Epithelial cell of proximal tubule (primary cell): ENCODE results near the gene SERPINE1. TPM values are rescaled to one million over a fixed set of nuclear protein-coding genes. Genes with fewer than 3 reads are reported as not detected.

Source experiments
- DNase-seq: peaks from one replicate; pipeline ENCODE4 v3.0.0-alpha.2; 2011; ENCODE audit warnings: low read depth
- H3K4me3 ChIP-seq: 2 replicates; pipeline ENCODE4 v1.5.1; 2011; ENCODE audit warnings: low read depth, mild to moderate bottlenecking, low read length
- total RNA-seq: library from RNA; depleted of rRNA; stranded (reverse); fragments of >200 nt; gene quantifications from 2 replicates; pipeline ENCODE4 v1.2.3, GENCODE V29; 2015
- TF ChIP-seq, protein P1 (sequence below): conservative IDR thresholded peaks from 2 replicates; pipeline ENCODE4 v1.5.1; 2012; ENCODE audit warnings: low read depth, mild to moderate bottlenecking, low read length

SERPINE1 gene
- total RNA-seq, 1 donor from 2014 or later = 249 TPM

- TF ChIP-seq, protein P1, sequence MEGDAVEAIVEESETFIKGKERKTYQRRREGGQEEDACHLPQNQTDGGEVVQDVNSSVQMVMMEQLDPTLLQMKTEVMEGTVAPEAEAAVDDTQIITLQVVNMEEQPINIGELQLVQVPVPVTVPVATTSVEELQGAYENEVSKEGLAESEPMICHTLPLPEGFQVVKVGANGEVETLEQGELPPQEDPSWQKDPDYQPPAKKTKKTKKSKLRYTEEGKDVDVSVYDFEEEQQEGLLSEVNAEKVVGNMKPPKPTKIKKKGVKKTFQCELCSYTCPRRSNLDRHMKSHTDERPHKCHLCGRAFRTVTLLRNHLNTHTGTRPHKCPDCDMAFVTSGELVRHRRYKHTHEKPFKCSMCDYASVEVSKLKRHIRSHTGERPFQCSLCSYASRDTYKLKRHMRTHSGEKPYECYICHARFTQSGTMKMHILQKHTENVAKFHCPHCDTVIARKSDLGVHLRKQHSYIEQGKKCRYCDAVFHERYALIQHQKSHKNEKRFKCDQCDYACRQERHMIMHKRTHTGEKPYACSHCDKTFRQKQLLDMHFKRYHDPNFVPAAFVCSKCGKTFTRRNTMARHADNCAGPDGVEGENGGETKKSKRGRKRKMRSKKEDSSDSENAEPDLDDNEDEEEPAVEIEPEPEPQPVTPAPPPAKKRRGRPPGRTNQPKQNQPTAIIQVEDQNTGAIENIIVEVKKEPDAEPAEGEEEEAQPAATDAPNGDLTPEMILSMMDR = no peak
- peak overlapping the region; percentile 50 for H3K4me3 ChIP-seq
- no peak for DNase-seq
Observed at GRCh38 chr7:101173752-101174244, 46.9 kb downstream of the SERPINE1 start.

DNA sequence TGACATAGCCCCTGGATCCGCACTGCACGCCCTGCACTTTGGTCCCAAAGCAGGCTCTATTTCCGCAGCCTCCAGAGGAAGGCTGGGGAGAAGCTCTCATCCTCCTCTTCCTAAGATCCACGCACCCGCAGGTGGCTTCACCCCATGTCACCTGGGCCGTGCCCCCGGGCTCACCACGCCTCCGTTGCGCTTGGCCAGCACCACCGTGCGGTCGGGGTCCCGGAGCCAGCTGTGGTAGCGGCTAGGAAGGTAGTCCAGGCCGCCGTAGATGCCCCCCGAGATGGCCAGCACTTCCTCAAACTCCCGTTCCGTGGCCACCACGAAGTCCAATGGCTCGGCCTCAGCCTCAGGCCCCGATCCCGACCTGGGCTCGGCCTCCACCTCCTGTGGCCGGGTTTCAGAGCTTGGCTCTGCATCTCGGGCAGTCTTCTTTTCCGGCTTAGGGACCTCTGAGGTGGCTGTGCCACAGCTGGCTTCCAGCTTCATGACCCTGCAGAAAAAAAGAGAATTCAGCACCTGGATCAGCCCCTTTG, 47.5 kb downstream of the SERPINE1 start:
- no peak for DNase-seq
- TF ChIP-seq, protein P1 = no peak
- H3K4me3 ChIP-seq = no peak overlapping the region

GRCh38 chr7:101175664-101176063, 48.8 kb downstream of the SERPINE1 start:
- no peak overlapping the region for H3K4me3 ChIP-seq
- DNase-seq = no peak
- TF ChIP-seq, protein P1 = no peak

- no peak for DNase-seq
- TF ChIP-seq, protein P1 = no peak
- no peak overlapping the region for H3K4me3 ChIP-seq
Observed at GRCh38 chr7:101177644-101178043, 50.7 kb downstream of the SERPINE1 start.

DNA sequence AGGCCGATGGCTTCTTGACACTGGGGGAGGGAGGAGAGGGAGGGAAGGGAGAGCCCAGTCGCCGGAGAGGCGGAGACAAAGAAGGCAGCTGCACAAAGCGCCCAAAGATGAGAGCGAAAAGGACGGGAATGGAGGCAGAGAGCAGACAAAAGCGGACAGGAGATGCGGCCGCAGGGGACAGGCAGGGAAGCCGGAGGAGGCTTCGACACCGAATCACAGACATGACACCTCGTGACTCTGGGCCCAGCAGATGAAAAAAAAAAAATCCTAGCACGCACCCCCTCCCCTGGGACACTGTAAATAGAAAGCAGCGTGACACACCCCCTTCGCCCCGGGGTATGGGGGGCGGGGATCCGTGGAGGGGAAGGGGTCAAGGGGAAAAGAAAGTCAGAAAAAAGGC, 52.2 kb downstream of the SERPINE1 start:
- DNase-seq = no peak
- TF ChIP-seq, protein P1 = no peak
- no peak overlapping the region for H3K4me3 ChIP-seq

DNA sequence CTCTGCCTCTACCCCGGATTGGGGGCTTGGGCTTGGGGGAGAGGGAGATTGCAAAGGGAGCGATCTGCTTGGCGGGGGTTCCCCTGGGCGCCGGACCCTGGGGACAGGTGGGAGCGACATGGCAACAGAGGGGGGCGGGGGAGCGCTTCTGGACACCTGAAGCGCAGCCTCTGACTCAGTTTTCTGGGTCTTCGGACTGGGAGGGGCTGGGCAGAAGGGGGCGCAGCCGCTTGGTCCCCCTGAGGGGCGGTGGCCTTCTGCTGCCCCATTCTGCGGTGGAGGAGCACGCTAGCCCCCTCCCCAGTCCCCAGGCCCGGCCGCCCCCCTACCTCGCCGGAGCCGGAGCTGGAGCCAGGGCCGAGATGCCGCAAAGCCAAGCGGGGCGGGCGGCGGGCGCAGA, 52.8 kb downstream of the SERPINE1 start:
- DNase-seq = no peak
- TF ChIP-seq, protein P1 = no peak
- H3K4me3 ChIP-seq = no peak overlapping the region

GRCh38 chr7:101180130-101180755, 53.3 kb downstream of the SERPINE1 start, which contains the start of gene NAT16:
Gene NAT16, minus strand, starts transcription at chr7:101180293. Its CDS starts 5,486 bp downstream, at chr7:101174807.
- H3K4me3 ChIP-seq = no peak within 1 kb of the TSS
- DNase-seq = no peak
- TF ChIP-seq, protein P1 = no peak
